Colon (tissue), 2 donors: ENCODE measurements around the gene DDX56.

ENCODE experiments used
- FAIRE-seq: peaks from 2 replicates; lab custom pipeline; 2012; peaks lifted over from hg19 to GRCh38; lab: Jason Lieb, UNC
- donor health status: control.
- donor health status: control.

DDX56 gene

DNA sequence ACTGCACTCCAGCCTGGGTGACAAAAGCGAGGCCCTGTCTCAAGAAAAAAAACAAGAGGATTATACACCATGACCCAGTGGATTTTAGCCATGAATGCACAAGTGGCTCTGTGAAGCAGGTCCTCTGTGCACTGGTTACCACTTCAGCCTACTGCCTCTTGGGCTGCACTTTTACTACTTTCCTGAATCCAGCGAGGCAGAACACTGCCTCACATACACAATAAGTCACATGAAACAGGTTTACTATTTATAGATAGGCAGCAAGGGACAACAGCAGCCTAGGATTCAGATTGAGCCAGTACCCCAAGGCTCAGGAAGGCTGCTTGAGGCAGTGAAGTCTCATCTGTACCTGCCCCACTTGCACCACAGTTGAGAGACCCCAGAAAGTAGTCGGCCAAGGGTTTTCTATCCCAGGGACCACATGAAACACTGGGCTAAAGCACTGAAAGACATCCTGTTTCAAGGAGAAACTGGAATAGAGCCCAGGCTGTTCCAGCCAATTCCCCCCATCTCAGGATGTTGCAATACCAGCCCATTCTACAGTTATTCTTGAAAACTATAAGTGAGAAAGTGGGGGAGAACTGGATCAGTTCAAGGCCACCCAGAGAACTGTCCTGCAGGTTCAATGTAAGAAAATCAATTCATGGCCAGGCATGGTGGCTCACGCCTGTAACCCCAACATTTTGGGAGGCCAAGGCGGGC is 22.4 kb upstream of the DDX56 start:
- no peak for FAIRE-seq

GRCh38 chr7:44590910-44591309 is 17.2 kb upstream of the DDX56 start:
- no peak for FAIRE-seq

DNA sequence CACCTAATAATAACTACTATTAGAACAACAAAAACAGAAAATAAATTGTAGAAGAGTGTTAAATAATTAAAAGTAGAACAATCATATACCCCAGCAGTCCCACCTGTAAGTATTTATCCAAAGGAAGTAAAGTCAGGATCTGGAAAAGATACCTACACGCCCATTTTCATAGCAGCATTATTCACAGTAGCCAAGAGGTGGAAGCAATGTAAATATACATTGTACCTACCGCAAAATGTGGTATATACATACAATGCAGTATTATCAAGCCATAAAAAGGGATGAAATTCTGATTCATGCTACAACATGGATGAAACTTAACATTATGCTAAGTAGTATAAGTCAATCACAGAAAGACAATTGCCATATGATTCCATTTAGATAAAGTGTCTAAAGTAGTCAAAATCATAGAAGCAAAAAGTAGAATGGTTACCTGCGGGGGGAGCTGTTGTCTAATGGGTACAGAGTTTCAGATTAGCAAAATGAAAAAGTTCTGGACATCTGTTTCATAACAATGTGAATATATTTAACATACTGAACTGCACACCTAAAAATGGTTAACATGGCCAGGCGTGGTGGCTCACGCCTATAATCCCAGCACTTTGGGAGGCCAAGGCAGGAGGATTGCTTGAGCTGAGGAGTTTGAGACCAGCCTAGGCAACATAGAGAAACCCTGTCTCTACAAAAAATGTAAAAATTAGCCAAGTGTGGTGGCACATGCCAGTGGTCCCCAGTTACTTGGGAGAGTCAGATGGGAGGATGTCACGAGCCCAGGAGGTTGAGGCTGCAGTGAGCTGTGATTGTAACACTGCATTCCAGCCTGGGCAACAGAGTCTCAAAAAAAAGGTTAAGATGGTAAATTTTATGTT is 14.4 kb upstream of the DDX56 start:
- no peak for FAIRE-seq

- no peak for FAIRE-seq
These were observed 9.6 kb upstream of the DDX56 start for GRCh38 chr7:44583146-44583865.

DNA sequence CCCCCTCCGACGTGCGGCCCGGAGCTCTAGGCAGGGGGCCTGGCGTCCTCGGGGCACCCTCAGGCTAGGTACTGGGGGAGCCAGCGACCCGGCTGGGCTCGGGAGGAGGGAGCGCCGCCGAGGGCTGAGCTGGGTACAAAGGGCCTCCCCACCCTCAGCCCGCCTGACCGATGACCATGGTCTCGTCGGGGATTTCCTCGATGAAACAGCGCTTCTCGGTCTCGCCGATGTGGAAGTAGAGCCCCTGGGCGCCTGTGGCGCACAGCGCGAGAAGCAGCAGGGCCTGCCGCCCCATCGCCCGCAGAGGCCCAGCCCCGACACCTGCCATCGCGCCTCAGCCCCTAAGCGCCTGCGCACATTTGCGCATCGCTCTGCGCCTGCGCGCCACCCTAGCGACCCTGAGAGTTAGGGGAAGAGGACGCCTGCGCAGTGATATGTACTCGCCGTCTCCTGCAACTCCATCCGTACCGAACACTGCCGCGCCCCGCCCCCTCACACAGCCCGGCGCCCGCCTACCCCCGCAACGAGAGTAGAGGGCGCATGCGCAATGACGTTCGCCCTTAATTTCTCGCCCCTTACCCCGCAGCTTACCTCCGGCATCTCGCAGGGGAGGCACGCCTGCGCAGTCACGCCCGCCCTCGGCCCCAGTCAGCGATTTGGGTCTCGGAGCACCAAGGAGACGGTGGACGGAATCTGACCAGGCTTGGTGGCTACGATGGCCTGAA is 8.3 kb upstream of the DDX56 start, which contains the start of gene TMED4:
Gene TMED4, minus strand, starts transcription at position 353 of the 725 bp plus-strand sequence. Its CDS starts 25 bp downstream, at position 328.
- no peak for FAIRE-seq

- no peak for FAIRE-seq
These were observed 7.5 kb upstream of the DDX56 start for GRCh38 chr7:44580945-44581878.

DNA sequence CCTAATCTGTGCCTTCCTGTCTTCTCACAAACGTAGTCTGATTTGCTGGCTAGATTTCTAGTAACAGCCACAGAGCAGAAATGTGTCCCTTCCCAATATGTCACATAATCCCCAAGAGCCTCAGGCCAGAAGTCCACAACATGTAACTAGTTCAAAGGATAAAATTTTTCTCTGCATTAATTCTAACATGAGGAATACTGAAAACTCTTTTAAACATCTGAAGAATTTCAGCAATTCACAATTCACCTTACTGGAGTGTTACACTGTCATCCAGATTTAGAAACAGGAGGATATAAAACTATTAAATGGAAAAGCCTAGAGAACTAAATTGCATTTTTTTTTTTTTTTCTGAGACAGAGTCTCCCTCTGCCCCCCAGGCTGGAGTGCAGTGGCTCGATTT is 2.5 kb upstream of the DDX56 start:
- FAIRE-seq: no peak

DNA sequence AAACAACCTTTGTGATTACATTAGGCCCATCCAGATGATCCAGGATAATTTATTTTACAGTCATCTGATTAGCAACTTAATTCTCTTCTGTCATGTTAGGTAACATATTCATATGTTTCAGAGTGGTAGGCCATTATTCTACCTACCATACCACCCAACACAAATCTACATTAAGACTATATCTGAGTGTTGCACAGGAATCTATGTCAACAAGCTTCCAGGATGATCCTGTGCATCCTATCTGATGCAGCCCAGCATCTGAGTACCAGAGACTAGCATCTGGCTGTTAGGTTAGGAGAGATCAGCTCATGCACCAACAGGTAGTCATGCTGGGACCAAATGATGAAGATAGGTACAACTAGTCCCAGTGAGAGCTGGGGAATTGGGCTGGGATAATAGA is 1.3 kb upstream of the DDX56 start:
- FAIRE-seq: no peak

GRCh38 chr7:44574287-44574872 is 672 bp upstream of the DDX56 start:
- FAIRE-seq: no peak

GRCh38 chr7:44572771-44573170 is 937 bp downstream of the DDX56 start:
- FAIRE-seq: no peak

GRCh38 chr7:44569959-44570358 is 3.7 kb downstream of the DDX56 start:
- no peak for FAIRE-seq

DNA sequence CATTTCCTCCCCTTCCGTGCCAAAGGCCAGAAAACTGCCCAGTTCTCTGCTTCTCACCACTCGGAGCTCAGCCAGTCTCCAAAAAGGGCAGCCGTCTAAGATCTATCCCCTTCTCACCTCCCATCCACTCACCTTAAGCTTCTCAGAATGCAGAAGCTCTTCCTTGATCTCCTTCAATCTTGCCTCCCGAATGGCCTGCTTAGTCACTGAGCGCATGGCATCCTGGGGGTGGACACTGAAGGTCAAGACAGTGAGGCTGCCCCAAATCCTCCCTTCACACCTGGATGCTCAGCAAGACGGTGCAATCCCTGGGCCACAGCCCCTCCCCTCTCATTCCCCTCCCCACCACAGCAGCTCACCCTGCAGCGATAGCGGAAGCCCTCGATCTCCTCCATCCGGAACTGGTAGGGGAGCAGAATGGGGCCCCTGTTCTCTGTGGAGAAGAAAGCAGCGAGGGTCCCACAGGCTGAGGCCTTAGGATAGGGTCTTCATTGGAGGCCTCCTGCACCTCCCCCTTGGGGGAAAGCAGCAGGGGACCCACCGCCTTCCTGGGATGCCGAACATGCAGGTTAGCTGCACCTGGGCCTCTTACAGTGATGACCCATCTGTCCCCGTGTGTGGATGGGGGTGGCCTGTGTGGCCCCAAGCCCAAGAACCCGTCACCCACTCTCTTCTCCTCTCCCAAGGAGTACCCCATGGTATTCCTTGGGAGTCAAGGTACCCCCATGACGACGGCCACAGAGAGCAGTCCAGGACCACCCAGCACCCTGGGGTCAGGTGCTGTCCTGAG is 4.7 kb downstream of the DDX56 start:
- no peak for FAIRE-seq

GRCh38 chr7:44567884-44568283 is 5.8 kb downstream of the DDX56 start:
- no peak for FAIRE-seq

GRCh38 chr7:44566680-44567079 is 7.0 kb downstream of the DDX56 start:
- FAIRE-seq: no peak

DNA sequence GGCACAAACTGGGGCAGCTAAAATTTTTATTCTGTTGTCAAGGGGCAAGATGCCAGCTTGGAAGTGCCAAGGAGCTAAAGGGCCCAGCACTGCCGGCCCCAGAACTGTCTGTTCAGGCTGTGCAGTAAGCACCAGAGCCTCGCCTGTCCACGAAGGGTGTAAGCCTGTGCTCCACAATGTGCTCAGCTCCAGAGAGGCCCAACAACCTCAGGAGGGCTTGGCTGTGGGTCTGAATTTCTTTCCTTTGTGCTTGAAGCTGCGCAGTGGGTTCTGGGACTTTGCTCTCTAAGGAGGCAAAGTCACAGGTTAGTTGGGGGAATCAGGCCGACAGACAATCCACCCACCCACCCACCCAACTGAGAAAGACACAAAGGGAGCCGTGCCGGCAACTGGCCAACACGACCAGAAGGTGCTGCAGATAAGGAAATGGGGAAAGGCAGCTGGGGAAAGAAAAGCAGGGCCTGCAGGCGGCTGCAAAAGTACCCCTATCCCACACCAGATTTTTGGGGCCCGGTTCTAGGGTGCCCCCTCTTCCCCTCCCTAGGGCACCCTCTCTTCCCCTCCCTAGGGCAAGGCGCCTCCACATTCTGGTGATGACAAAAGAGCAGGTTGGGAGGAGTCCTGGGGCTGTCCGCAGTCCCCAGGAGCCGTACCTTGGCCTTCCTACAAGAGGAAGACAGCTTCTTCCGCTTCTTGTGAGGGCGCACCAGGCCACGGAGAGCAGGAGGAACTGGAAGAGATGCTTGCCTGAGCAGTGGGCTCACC is 7.7 kb downstream of the DDX56 start:
- no peak for FAIRE-seq

GRCh38 chr7:44565097-44565794 is 8.5 kb downstream of the DDX56 start:
- no peak for FAIRE-seq

DNA sequence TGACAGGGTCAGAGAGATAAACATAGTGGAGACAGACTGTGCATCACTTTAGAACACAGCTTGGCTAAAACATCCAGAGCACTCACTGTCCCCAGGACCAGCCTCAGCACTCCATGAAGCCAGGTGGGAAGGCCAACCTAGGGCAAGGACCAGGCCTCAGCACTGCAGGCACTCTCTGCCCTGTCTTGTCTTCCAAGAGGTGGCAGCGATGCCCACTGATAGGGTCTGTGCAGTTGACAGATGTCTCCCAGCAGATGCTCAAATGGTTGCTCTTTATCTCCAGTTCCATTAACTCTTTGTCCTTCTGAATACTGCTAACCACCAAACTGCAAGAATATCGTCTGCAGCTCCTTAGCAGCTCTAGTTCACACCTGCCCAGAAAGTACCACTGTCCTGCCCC is 9.1 kb downstream of the DDX56 start:
- FAIRE-seq: no peak

DNA sequence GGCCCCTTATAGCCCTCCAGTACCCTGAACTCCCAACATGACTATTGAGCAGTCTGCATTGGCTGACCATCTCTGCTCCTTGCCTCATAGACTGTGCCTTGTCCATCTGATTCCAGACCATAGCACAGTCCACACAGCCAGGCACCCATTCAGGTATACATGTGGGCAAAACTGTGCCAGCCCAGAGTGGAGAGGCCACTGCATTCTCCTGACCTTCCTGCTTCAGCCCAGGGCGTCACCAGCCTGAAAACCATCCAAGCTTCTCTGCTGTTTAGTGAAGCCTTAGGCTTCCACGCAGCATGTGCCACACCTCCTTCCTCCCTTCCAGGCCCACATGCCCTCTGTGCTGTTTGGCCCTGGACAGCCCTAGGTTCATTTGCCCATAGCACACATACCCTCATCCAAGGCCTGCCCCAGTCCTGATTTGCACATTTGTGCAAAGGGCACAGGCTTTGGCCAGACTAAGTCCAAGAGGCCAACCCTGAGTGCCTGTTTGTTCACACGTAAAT is 10.5 kb downstream of the DDX56 start:
- no peak for FAIRE-seq
